CD4-positive, alpha-beta T cell (primary cell): ENCODE measurements around the gene CADM2. TPM values are rescaled to one million over a fixed set of nuclear protein-coding genes. Genes with fewer than 3 reads are reported as not detected.

Experiments
- ATAC-seq: fragments of 200-7000 bp; cut with Tn5 transposase; one replicate; pipeline ENCODE4 v1.10.0; 2022; ENCODE audit warnings: mild to moderate bottlenecking; ENCODE audit not compliant: poor library complexity
- CTCF ChIA-PET: fragments of 350-600 bp; sonication (Branson Sonifier 250); formaldehyde crosslinking; loops from one replicate; lab custom pipeline; 2021; ENCODE audit warnings: antibody characterized with exemption, inconsistent platforms; lab: Charles Lee
- POLR2A ChIA-PET: fragments of 350-600 bp; sonication (Branson Sonifier 250); formaldehyde crosslinking; loops from one replicate; lab custom pipeline; 2021; ENCODE audit warnings: antibody characterized with exemption, inconsistent platforms; lab: Charles Lee
- DNase-seq, 14 experiments: peaks; one replicate each; pipeline ENCODE4 v3.0.0-alpha.2; 2013 to 2020; ENCODE audit warnings: mixed read lengths in 2 of 14
- H3K27ac ChIP-seq, 2 donors: one replicate each; pipeline versions ENCODE4 v1.5.1 to v1.7.0; 2013; ENCODE audit warnings: low read length in 2 of 2, low read depth in 1 of 2, mild to moderate bottlenecking in 1 of 2
- H3K27me3 ChIP-seq, 2 experiments: 1 replicate in 1 of 2; 2 replicates in 1 of 2; pipeline versions ENCODE4 v1.6.1 to v1.7.0; 2013; ENCODE audit warnings: low read length in 2 of 2, control low read depth in 1 of 2, mild to moderate bottlenecking in 1 of 2, moderate library complexity in 1 of 2; ENCODE audit not compliant: insufficient read depth in 2 of 2, control insufficient read depth in 1 of 2
- H3K36me3 ChIP-seq: one replicate; pipeline ENCODE4 v1.6.1; 2013; ENCODE audit warnings: low read length, control low read depth; ENCODE audit not compliant: insufficient read depth
- H3K4me1 ChIP-seq: one replicate; pipeline ENCODE4 v1.6.1; 2013; ENCODE audit warnings: low read length, control low read depth; ENCODE audit not compliant: insufficient read depth
- H3K4me3 ChIP-seq: one replicate; pipeline ENCODE4 v1.5.1; 2013; ENCODE audit warnings: mild to moderate bottlenecking, low read length, moderate library complexity
- H3K9me3 ChIP-seq, 2 experiments: 1 replicate in 1 of 2; 2 replicates in 1 of 2; pipeline versions ENCODE4 v1.6.1 to v1.7.0; 2013; ENCODE audit warnings: low read length in 2 of 2, mild to moderate bottlenecking in 2 of 2, control low read depth in 1 of 2, moderate library complexity in 1 of 2; ENCODE audit not compliant: control insufficient read depth in 1 of 2, insufficient read depth in 1 of 2
- H3K27ac Mint-ChIP-seq: one replicate; pipeline ENCODE4 v1.8.0; 2020; ENCODE audit warnings: mixed read lengths
- H3K27me3 Mint-ChIP-seq: one replicate; pipeline ENCODE4 v1.8.0; 2021; ENCODE audit warnings: mixed read lengths
- H3K36me3 Mint-ChIP-seq: one replicate; pipeline ENCODE4 v1.8.0; 2021; ENCODE audit warnings: low read depth, mixed read lengths
- H3K4me1 Mint-ChIP-seq: one replicate; pipeline ENCODE4 v1.8.0; 2021; ENCODE audit warnings: low read depth, mixed read lengths
- H3K4me3 Mint-ChIP-seq: one replicate; pipeline ENCODE4 v1.8.0; 2020; ENCODE audit warnings: mild to moderate bottlenecking, mixed read lengths
- H3K9me3 Mint-ChIP-seq: one replicate; pipeline ENCODE4 v1.8.0; 2020; ENCODE audit warnings: mixed read lengths
- CTCF ChIP-seq: fragments of 200-600 bp; IDR thresholded peaks from one replicate; pipeline ENCODE4 v1.8.0; 2022; ENCODE audit warnings: antibody characterized with exemption, mild to moderate bottlenecking
- intact Hi-C, 2 experiments: fragments of 100-400 bp; cut with DNase I in 1 of 2; cut with micrococcal nuclease in 1 of 2; formaldehyde crosslinking; loops; one replicate each; pipeline versions ENCODE4 v1.15.1 to v1.9.0; 2023 to 2025; cut with DNase I, micrococcal nuclease
- total RNA-seq, 174 experiments: library from RNA in 2 of 174; stranded (reverse) in 2 of 174; gene quantifications; one replicate each; pipeline ENCODE4 v1.2.3 and lab custom pipeline; 2021 to 2026

CADM2 gene
- total RNA-seq, 2 experiments from 2014 or later: 0.03 to 0.11 TPM

- Histone ChIP-seq H3K4me1 (no peaks in the 10 kb centered on the region), H3K9me3 (peaks cover 0 to 11% of the 10 kb centered on the region in 2 experiments), H3K36me3 (no peaks in the 10 kb centered on the region), H3K4me3 (no peak overlapping the region), H3K27me3 (no peaks in the 10 kb centered on the region), H3K27ac (no peak overlapping the region)
- intact Hi-C loops: no loop called here
- H3K27me3 Mint-ChIP-seq: no peaks in the 10 kb centered on the region
- no peak for TF ChIP-seq CTCF
- ChIA-PET POLR2A (no interaction called here), CTCF (no interaction called here)
- no peak overlapping the region for H3K4me3 Mint-ChIP-seq
- no peaks in the 10 kb centered on the region for H3K4me1 Mint-ChIP-seq
- H3K27ac Mint-ChIP-seq: no peak overlapping the region
- H3K9me3 Mint-ChIP-seq: no peaks in the 10 kb centered on the region
- no peaks in the 10 kb centered on the region for H3K36me3 Mint-ChIP-seq
- no peak for DNase-seq
- ATAC-seq: no peak
Measured at GRCh38 chr3:85384372-85384771, 425.6 kb downstream of the CADM2 start.

- peaks cover 0 to 11% of the 10 kb centered on the region in 2 experiments for H3K9me3 ChIP-seq
- no peaks in the 10 kb centered on the region for H3K27me3 ChIP-seq
- no peaks in the 10 kb centered on the region for H3K9me3 Mint-ChIP-seq
- no peak for ATAC-seq
- no peaks in the 10 kb centered on the region for H3K27me3 Mint-ChIP-seq
- intact Hi-C loops: no loop called here
- no peaks in the 10 kb centered on the region for H3K4me1 Mint-ChIP-seq
- H3K27ac Mint-ChIP-seq: no peak overlapping the region
- H3K36me3 ChIP-seq: no peaks in the 10 kb centered on the region
- POLR2A ChIA-PET: no interaction called here
- DNase-seq: no peak
- H3K4me3 Mint-ChIP-seq: no peak overlapping the region
- no peaks in the 10 kb centered on the region for H3K4me1 ChIP-seq
- no peak overlapping the region for H3K4me3 ChIP-seq
- H3K27ac ChIP-seq: no peak overlapping the region
- TF ChIP-seq CTCF: no peak
- no peaks in the 10 kb centered on the region for H3K36me3 Mint-ChIP-seq
- CTCF ChIA-PET: no interaction called here
Measured at GRCh38 chr3:85387913-85388505, 429.2 kb downstream of the CADM2 start.

GRCh38 chr3:85394424-85394823 lies 435.6 kb downstream of the CADM2 start:
- Histone ChIP-seq H3K27me3 (no peaks in the 10 kb centered on the region), H3K27ac (no peak overlapping the region), H3K9me3 (peaks cover 0 to 4% of the 10 kb centered on the region in 2 experiments), H3K4me1 (no peaks in the 10 kb centered on the region), H3K4me3 (no peak overlapping the region), H3K36me3 (no peaks in the 10 kb centered on the region)
- intact Hi-C loops: no loop called here
- POLR2A ChIA-PET: no interaction called here
- Mint-ChIP-seq H3K27me3 (no peaks in the 10 kb centered on the region), H3K4me3 (no peak overlapping the region), H3K9me3 (no peaks in the 10 kb centered on the region), H3K4me1 (no peaks in the 10 kb centered on the region), H3K36me3 (no peaks in the 10 kb centered on the region), H3K27ac (no peak overlapping the region)
- no peak for DNase-seq
- no peak for TF ChIP-seq CTCF
- no peak for ATAC-seq
- CTCF ChIA-PET: no interaction called here
